GM10847 (cell line): ENCODE results near the gene ULBP1.

Source experiments
- POLR2A ChIP-seq: IDR thresholded peaks from 2 replicates; pipeline ENCODE4 v1.6.1; 2011; ENCODE audit not compliant: insufficient read length; ENCODE audit errors: extremely low read depth

The ULBP1 gene

DNA sequence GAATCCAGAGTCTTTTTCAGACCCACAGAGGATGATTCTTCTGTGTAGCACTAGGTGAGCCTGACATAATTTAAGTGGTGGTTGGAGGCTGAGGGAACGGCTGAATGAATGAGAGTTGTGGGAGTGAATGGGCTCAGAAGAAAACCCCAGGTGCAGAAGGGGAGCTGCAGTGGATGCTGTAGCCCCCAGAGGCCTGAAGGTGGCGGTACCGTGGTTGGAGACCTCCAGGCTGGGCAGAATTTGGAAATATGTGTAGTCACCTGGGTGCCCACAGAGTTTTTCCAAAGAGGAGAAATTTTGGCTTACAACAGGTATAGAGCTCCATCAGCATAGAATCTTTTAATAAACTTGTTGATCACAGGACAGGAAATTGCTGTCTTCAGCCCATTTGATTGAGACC lies 34.3 kb upstream of the ULBP1 start:
- TF ChIP-seq POLR2A: no peak

DNA sequence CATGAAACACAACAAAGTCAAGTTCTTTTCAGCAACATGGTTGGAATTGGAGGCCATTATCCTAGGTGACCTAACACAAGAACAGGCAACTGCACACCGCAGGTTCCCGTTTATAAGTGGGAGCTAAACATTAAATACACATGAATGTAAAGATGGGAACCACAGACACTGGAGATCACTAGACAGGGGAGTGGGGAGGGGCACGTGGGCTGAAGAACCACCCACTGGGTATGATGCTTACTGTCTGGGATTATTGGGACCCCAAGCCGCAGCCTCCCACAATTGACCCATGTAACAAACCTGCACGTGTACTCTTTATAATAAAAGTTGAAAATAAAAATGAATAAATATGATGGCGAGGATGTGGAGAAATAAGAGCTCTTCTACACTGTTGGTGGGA lies 32.2 kb upstream of the ULBP1 start:
- TF ChIP-seq POLR2A: no peak

DNA sequence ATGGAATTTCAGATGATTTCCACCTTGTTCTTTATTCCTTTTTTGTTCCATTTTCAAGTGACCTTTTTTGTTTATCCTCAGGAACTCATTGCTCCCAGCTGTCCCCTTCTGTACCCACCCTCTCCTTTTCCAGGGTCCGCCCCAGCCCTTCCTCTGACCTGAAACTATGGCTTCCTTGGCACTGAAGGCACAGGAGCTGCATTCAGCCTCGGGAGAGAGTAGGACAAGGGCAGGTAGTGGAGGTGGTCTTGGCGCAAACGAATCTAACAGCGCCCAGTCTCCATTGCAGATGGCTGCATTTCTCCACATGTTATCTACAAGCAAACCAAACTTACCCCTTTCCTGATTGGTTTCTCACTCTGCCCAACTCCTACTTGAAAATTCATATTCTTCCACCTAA lies 30.7 kb upstream of the ULBP1 start:
- no peak for TF ChIP-seq POLR2A

DNA sequence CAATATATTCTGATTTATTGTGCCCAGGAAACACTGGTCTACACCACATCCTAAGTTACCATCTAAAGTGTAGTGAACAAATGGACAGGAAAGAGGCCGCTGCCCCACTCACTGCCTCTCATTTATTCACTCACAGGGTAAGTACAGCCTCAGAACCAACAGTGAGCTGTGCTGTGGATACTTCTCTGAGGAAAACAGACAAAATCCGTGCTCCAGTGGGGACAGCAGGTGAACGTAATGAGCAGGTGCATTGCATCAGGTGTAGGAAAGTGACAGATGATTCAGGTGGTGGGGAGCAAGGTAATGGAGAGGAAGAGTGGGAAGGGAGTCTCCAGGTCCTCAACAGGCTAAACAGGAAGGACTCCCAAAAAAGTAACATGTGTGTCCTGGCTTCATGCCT lies 30.3 kb upstream of the ULBP1 start:
- no peak for TF ChIP-seq POLR2A

DNA sequence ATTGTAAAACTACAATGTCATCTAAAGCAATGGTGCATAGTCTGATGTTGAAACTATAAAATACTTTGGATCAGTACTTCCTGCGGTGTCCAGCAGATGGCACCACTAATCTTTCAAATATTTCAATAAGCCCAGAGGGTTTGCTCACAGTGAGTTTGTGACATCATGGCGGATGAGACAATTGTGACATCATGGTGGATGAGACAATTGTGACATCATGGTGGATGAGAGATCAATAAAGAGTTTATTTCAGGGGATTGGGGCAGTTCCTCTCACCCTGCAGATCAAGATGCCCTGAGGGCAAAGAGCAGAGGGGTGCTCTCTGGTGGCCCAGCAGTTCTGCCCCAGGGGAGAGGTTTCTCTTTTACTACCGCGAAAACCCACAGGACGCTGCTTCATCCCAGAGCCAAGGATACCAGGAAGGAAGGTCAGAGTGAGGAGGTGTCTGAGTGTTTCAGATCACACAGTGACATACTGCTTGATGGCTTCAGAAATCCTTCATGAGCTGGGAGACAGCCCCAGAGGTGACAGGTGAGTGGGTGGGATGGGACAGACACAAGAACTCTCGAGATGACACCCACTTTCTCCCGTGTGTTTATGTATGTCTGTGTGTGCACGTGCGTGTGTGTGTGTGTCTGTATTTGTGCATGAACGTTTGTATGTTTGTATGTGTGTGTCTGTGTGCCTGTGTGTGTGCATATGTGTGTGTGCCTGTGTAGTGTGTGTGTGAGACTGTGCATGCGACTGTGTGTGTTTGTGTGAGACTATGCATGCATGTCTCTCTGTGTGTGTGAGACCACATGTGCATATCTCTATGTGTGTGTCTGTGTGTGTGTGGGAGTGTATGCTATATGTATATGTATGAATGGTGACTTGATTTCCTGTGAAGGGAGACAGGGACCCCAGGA lies 29.2 kb upstream of the ULBP1 start:
- no peak for TF ChIP-seq POLR2A

DNA sequence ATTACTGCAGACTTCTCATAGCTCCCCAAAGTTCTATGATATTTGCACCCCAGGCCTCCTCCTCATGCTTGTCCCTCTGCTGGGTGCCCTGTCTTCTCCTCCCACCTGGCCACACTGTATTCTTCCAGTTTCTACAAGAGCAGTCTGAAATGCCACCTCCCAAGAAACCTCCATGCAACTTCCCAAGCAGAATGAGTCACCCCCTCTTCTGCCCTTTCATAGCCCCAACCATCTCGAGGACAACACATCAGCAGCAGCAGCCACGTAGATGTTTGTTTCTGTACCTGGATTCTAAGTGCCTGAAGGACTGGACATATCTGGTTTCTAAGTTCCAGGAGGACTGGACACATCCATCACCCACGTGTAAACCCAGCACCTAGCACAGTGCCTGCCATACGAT lies 28.5 kb upstream of the ULBP1 start:
- no peak for TF ChIP-seq POLR2A

DNA sequence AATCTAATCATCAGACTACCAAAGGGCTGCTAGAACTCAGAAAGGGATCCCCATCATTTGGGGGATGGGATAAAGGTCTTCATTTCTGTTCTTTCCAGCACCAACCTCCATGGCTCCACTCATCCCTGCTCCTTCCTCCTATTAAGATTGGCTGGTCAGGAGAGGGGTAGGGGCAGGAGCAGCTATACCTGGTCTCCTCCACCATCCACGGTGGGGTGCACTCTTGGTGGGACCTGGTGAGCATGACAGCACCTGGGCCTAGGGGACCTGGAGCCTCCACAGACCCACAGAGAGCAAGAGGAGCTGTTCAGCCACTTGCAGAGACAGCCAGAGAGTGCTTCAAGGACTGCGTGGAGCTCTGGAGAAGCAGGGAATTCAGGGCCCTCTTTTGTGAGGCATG lies 28.1 kb upstream of the ULBP1 start:
- TF ChIP-seq POLR2A: no peak

DNA sequence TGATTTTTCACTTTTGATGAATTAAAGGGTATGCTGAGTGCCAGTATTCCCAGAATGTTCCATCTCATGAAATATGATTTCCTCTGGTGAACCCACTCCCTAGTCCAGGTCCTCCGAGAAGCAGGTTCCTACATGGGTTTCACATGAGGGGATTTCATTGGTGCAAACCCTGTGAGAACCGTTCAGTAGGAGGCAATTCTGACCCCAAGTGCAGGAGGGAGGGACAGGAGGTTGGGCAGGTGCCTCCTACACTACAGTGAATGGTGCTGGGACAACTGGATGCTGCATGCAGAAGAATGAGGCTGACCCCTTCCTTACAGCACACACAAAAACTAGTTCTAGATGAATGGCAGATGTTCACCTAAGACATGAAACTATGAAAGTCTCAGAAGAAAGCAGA lies 27.0 kb upstream of the ULBP1 start:
- TF ChIP-seq POLR2A: no peak

DNA sequence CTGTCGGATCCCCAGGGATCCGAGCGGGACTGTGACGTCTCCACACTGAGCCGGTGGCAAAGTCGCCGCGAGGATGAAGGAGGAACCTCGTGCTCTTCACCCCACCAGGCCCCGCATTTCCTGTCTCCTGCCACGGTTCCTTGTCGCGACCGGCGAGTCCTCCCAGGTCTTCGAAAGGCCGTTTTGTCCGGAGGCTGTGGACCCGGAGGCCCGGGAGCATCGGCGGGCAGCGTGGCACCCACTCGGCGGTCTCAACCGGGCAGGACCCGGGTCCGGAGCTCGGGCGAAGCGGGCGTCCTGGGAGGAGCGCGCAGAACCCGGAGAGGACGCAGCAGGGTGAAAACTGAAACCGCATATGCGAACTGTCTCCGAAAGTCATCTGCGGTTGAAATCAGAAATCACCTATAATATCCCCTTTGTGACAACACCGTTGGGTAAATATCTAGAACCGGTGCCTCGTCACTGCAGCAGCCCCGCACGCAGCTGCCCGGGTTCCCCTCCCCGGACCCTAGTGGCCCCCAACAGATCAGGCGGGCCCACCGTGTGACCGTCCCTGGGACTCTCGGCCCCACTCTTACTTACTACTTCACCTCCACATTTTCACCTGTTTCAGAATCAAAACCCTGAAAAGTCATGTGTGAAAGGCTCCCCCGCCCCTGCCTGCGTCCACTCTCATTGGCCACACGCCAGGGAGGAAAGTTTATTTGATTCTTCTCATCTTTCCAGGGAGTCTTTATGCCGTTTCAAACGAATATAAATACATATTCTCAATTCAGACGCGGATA lies 25.0 kb upstream of the ULBP1 start:
- TF ChIP-seq POLR2A: no peak

DNA sequence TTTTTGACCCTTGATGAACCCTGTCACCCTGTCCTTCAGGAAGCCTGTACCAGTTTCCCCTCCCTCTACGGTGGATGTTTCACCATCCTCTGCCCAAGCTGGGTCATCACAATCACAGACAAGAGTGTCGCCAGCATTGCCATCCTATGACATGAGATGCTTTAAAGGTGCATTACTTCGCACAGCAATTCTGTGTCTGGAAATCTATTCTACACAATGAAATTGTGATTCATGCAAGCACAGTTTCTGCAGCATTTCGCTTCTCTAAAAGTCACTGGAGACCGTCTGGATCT lies 24.4 kb upstream of the ULBP1 start:
- no peak for TF ChIP-seq POLR2A

DNA sequence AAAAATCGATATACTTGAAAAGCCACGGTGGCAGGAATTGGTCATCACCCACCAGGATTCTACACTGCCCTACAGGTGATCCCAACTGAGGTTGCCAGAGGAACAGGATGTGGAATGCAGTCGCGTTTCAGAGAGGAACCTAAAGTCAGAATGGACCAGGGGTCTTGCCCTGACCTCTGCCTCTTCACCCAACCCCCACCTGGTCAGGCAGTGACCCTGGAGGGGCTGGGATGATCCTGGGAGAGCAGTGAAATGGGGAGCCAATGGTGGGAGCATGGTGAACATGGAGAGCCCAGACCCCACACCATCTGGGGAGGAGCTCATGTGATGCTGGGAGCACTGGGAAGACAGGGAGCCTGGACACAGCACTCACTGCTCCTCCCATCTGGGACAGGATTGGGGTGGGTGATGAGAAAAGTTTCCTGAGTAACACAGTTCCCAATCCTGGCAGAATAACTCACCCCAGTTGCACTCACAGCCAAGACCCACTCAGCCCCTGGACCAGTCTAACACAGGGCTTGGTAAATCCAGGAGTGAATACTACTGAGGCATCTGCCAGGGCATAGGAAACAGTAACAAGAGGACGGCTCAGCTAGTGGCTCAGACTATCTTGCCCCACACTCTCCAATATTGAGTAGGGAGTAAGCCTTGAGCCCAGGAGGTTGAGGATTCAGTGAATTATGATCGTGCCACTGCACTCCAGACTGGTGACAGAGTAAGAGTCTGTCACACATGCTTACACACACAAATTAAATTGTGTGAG lies 23.7 kb upstream of the ULBP1 start:
- no peak for TF ChIP-seq POLR2A

DNA sequence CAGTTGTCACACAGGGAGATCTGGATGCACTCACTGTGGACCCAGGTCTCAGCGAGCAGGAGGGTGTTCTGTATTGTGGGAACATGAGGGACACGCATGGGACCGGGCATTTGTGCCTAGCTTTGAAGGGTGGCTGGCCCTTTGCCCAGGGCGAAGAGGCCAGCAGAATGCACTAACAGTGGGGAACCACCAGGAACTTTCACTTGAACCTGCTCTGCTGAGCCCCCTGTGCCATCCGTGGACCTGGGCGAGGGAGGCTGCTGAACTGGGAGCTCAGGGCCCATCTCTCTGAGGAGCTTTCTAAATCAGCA lies 23.1 kb upstream of the ULBP1 start:
- TF ChIP-seq POLR2A: no peak

DNA sequence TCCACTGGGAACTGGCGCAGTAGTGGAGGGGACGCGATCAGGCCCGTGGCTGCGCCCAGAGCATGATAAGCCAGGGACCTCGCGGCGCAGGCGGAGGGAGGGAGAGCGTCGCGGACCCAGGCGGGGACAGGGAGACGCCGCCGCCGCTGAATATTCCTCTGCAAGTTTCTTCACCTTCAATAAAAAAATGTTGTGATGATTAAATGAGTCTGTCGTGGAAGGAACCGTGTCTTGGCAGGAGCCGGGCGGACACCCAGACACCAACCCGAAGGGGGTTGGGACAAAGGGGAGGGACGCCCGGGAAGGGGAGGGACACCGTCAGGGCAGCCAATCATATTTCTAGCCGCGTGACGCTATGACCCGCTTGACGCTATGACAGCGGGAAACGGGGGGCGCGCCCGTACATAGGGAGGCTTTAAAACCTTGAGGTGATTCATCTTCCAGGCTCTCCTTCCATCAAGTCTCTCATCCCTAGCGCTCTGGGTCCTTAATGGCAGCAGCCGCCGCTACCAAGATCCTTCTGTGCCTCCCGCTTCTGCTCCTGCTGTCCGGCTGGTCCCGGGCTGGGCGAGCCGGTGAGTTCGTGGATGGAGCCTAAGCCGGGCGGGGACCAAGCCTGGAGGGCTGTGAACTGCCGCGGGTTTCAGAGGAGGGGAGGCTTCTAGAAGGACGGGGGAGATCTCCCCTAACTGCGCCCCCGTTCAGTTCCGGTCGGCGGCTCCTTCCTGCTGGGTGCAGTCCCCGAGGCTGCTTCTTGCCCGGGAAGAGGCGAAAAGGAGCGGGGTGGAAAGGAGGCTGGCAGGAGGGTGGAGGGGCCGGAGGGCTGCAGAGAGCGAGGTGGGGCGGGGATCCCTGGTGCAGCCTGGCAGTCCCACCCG lies 21.9 kb upstream of the ULBP1 start, which contains the start of gene ULBP2:
ULBP2 (plus strand) TSS at position 432 of the 878 bp plus-strand sequence; CDS start at position 491, 59 bp downstream.
- no peak for TF ChIP-seq POLR2A

DNA sequence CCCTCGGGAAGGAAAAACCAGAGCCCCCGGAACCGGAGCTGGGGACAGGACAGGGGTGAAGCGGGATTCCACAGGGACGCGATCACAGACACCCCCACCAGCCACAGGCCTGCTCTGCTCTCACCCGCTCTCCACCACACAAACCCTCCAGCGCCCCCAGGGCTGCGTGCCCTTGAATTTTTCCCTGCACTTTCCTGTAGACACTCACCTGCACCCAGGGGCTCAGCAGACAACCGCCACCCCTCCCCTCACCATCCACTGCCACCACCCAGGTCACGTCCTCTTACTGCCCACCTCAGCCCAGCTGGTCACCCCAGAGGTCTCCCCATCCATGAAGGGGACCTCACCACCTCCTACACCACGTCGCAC lies 21.3 kb upstream of the ULBP1 start:
- no peak for TF ChIP-seq POLR2A

DNA sequence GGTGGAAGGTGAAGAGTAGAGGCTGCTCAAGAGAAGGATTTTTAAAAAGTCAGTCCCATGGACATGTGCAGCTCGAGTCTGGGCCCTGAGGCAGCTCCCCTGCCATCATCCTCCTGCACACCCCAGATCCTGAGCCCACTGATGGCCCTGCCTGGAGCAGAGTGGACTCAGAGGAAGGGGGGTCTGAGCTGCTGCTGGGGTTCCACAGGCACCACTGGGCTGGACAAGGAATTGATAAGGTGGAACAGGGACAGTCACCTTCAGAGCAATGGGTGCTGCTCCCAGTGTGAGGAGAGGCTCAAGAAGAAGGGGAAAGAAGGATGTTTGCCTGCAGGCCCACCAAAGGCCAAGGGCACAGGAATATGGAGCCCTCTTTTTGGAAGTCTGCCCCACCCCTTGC lies 15.7 kb upstream of the ULBP1 start:
- no peak for TF ChIP-seq POLR2A
